GM23338 (cell line): Measurements from ENCODE around the gene INHBB. TPM values are rescaled to one million over a fixed set of nuclear protein-coding genes. Genes with fewer than 3 reads are reported as not detected.

Experiments used
- ATAC-seq: fragments of 200-7000 bp; cut with Tn5 transposase; 3 replicates; pipeline ENCODE4 v1.9.1; 2020
- DNase-seq: peaks from one replicate; pipeline ENCODE4 v3.0.0-alpha.2; 2015; ENCODE audit warnings: low spot score
- H2AFZ ChIP-seq: fragments of 200-600 bp; sonication (generic); 2 replicates; pipeline ENCODE4 v1.8.0; 2016; ENCODE audit warnings: antibody characterized with exemption, mild to moderate bottlenecking, moderate library complexity
- H3F3A ChIP-seq: fragments of 200-600 bp; sonication (generic); replicated peaks from 2 replicates; pipeline ENCODE4 v1.8.0; 2017; ENCODE audit warnings: antibody characterized with exemption, mixed run types, low read depth
- H3K27ac ChIP-seq: fragments of 200-600 bp; sonication (generic); 2 replicates; pipeline ENCODE4 v1.6.1; 2016; ENCODE audit warnings: low read depth
- H3K27me3 ChIP-seq: fragments of 200-600 bp; sonication (generic); 2 replicates; pipeline ENCODE4 v1.8.0; 2016; ENCODE audit warnings: mild to moderate bottlenecking, mixed run types, moderate library complexity; ENCODE audit not compliant: insufficient read depth
- H3K36me3 ChIP-seq: fragments of 200-600 bp; sonication (generic); 2 replicates; pipeline ENCODE4 v1.8.0; 2016; ENCODE audit warnings: mild to moderate bottlenecking; ENCODE audit not compliant: insufficient read depth
- H3K4me1 ChIP-seq: fragments of 200-600 bp; sonication (generic); 2 replicates; pipeline ENCODE4 v1.8.0; 2016; ENCODE audit warnings: mild to moderate bottlenecking, moderate library complexity; ENCODE audit not compliant: insufficient read depth
- H3K4me2 ChIP-seq: fragments of 200-600 bp; sonication (generic); 2 replicates; pipeline ENCODE4 v1.7.1; 2017; ENCODE audit warnings: mixed run types
- H3K4me3 ChIP-seq: fragments of 200-600 bp; sonication (generic); 2 replicates; pipeline ENCODE4 v1.6.1; 2016; ENCODE audit warnings: mixed run types
- H3K79me2 ChIP-seq: fragments of 200-600 bp; sonication (generic); replicated peaks from 2 replicates; pipeline ENCODE4 v1.8.0; 2017; ENCODE audit warnings: mild to moderate bottlenecking; ENCODE audit not compliant: insufficient read depth
- H3K9me2 ChIP-seq: fragments of 200-600 bp; sonication (generic); 2 replicates; pipeline ENCODE4 v1.8.0; 2017; ENCODE audit not compliant: insufficient read depth
- H4K20me1 ChIP-seq: fragments of 200-600 bp; sonication (generic); replicated peaks from 2 replicates; pipeline ENCODE4 v1.8.0; 2017; ENCODE audit warnings: mild to moderate bottlenecking; ENCODE audit not compliant: insufficient read depth
- H3K27ac Mint-ChIP-seq: 2 replicates; pipeline ENCODE4 v1.8.0; 2020; ENCODE audit warnings: inconsistent platforms, mild to moderate bottlenecking, moderate library complexity, mixed read lengths
- H3K27me3 Mint-ChIP-seq: 3 replicates; pipeline ENCODE4 v1.8.0; 2022; ENCODE audit warnings: low read depth, mild to moderate bottlenecking, moderate library complexity, mixed read lengths, inconsistent platforms; ENCODE audit not compliant: insufficient read depth, poor library complexity
- H3K36me3 Mint-ChIP-seq: 3 replicates; pipeline ENCODE4 v1.8.0; 2021; ENCODE audit warnings: low read depth, mild to moderate bottlenecking, inconsistent platforms, moderate library complexity, mixed read lengths
- H3K4me1 Mint-ChIP-seq: 3 replicates; pipeline ENCODE4 v1.8.0; 2020; ENCODE audit warnings: mild to moderate bottlenecking, inconsistent platforms, mixed read lengths
- H3K4me3 Mint-ChIP-seq: 3 replicates; pipeline ENCODE4 v1.8.0; 2021; ENCODE audit warnings: moderate library complexity, mild to moderate bottlenecking, inconsistent platforms, mixed read lengths
- H3K9me3 Mint-ChIP-seq: 3 replicates; pipeline ENCODE4 v1.8.0; 2020; ENCODE audit warnings: moderate library complexity, mild to moderate bottlenecking, inconsistent platforms, mixed read lengths
- CREB1 ChIP-seq: fragments of 250-450 bp; sonication (Bioruptor Pico); IDR thresholded peaks from 2 replicates; pipeline ENCODE4 v1.5.0; 2020; ENCODE audit warnings: low read depth, mild to moderate bottlenecking, moderate library complexity
- EZH2 ChIP-seq: fragments of 200-600 bp; sonication (generic); IDR thresholded peaks from one replicate; pipeline ENCODE4 v1.8.0; 2017; ENCODE audit warnings: antibody characterized with exemption, mild to moderate bottlenecking, low read depth; ENCODE audit not compliant: unreplicated experiment
- EZH2phosphoT487 ChIP-seq: fragments of 200-600 bp; sonication (generic); IDR thresholded peaks from one replicate; pipeline ENCODE4 v1.8.1; 2018; ENCODE audit warnings: antibody characterized with exemption; ENCODE audit not compliant: unreplicated experiment
- JUNB ChIP-seq: IDR thresholded peaks from one replicate; pipeline ENCODE4 v1.6.1; 2016; ENCODE audit warnings: antibody characterized with exemption; ENCODE audit not compliant: unreplicated experiment
- NANOG ChIP-seq: IDR thresholded peaks from 2 replicates; pipeline ENCODE4 v1.6.1; 2016; ENCODE audit warnings: antibody characterized with exemption, borderline replicate concordance
- POLR2AphosphoS5 ChIP-seq: IDR thresholded peaks from 2 replicates; pipeline ENCODE4 v1.6.1; 2016; ENCODE audit warnings: antibody characterized with exemption, low read depth
- STAT1 ChIP-seq: IDR thresholded peaks from one replicate; pipeline ENCODE4 v1.6.1; 2016; ENCODE audit warnings: antibody characterized with exemption; ENCODE audit not compliant: unreplicated experiment
- ZNF114 ChIP-seq: fragments of 250-450 bp; sonication (Bioruptor Pico); IDR thresholded peaks from 2 replicates; pipeline ENCODE4 v1.5.0; 2020; ENCODE audit warnings: mild to moderate bottlenecking, moderate library complexity
- ZNF331 ChIP-seq: fragments of 250-450 bp; sonication (Bioruptor Pico); IDR thresholded peaks from 2 replicates; pipeline ENCODE4 v1.5.0; 2020; ENCODE audit warnings: low read depth, mild to moderate bottlenecking, moderate library complexity
- polyA plus RNA-seq: library from polyadenylated mRNA; unstranded; fragments of >200 nt; fragmentation: Nextera tagmentation; extraction: Ambion mirVana; gene quantifications from 2 replicates; pipeline ENCODE4 v1.2.1, GENCODE V29; 2016
- total RNA-seq: library from RNA; depleted of rRNA; stranded (reverse); fragments of >200 nt; shearing (Covaris generic); gene quantifications from 2 replicates; pipeline ENCODE4 v1.2.3, GENCODE V29; 2014
- TF ChIP-seq, protein P1 (sequence below): fragments of 250-450 bp; sonication (Bioruptor Pico); IDR thresholded peaks from 2 replicates; pipeline ENCODE4 v1.5.0; 2020; ENCODE audit warnings: mild to moderate bottlenecking, moderate library complexity
- TF ChIP-seq, protein P2 (sequence below), 2 experiments: fragments of 200-600 bp in 1 of 2; sonication (generic) in 1 of 2; conservative IDR thresholded peaks; 2 replicates each; pipeline versions ENCODE4 v1.5.1 to v1.6.1; 2016 to 2017; ENCODE audit warnings: antibody characterized with exemption in 2 of 2, low read depth in 2 of 2, mild to moderate bottlenecking in 2 of 2, moderate library complexity in 1 of 2
- TF ChIP-seq, protein P3 (sequence below): IDR thresholded peaks from 2 replicates; pipeline ENCODE4 v1.6.1; 2016; ENCODE audit warnings: antibody characterized with exemption
- TF ChIP-seq, protein P4 (sequence below): IDR thresholded peaks from one replicate; pipeline ENCODE4 v1.6.1; 2018; ENCODE audit warnings: antibody characterized with exemption; ENCODE audit not compliant: unreplicated experiment

The INHBB gene
- total and polyA plus RNA-seq, 2 experiments from 2014 or later: 0.21 TPM; not detected in 1

DNA sequence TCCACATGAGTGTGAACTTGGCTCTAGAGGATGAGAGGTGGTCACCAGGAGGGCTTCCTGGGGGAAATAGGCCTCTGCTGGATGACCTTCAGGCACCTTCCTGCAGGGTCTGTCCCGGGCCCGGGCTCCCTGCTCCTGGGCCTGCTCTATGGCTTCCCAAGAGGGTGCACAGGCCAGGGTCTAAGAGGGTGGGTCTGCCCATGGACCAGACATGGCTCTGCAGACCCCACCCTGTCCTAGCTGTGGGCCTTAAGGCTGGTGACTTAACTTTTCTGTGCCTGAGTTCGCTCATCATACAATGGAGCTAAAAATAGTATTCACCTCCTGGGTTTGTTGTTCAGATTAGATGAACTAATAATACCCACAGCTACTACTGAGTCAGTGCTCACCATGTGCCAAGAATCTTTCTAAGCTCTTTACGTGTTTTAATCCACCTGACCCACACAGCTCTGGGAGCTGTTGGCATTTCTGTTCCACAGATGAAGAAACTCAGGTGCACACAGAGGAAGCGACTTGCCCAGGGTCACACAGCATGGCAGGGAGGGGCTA lies 14.4 kb downstream of the INHBB start:
- H3K27me3 ChIP-seq: no peaks in the 10 kb centered on the region
- no peaks in the 10 kb centered on the region for H3K4me1 ChIP-seq
- peaks cover 22% of the 10 kb centered on the region for H3K27me3 Mint-ChIP-seq
- TF ChIP-seq EZH2phosphoT487 (no peak), ZNF331 (CRISPR knock-in tag) (no peak), NANOG (no peak), EZH2 (no peak), STAT1 (no peak), CREB1 (CRISPR knock-in tag) (no peak), JUNB (no peak), POLR2AphosphoS5 (no peak), ZNF114 (CRISPR knock-in tag) (no peak)
- TF ChIP-seq, protein P1, sequence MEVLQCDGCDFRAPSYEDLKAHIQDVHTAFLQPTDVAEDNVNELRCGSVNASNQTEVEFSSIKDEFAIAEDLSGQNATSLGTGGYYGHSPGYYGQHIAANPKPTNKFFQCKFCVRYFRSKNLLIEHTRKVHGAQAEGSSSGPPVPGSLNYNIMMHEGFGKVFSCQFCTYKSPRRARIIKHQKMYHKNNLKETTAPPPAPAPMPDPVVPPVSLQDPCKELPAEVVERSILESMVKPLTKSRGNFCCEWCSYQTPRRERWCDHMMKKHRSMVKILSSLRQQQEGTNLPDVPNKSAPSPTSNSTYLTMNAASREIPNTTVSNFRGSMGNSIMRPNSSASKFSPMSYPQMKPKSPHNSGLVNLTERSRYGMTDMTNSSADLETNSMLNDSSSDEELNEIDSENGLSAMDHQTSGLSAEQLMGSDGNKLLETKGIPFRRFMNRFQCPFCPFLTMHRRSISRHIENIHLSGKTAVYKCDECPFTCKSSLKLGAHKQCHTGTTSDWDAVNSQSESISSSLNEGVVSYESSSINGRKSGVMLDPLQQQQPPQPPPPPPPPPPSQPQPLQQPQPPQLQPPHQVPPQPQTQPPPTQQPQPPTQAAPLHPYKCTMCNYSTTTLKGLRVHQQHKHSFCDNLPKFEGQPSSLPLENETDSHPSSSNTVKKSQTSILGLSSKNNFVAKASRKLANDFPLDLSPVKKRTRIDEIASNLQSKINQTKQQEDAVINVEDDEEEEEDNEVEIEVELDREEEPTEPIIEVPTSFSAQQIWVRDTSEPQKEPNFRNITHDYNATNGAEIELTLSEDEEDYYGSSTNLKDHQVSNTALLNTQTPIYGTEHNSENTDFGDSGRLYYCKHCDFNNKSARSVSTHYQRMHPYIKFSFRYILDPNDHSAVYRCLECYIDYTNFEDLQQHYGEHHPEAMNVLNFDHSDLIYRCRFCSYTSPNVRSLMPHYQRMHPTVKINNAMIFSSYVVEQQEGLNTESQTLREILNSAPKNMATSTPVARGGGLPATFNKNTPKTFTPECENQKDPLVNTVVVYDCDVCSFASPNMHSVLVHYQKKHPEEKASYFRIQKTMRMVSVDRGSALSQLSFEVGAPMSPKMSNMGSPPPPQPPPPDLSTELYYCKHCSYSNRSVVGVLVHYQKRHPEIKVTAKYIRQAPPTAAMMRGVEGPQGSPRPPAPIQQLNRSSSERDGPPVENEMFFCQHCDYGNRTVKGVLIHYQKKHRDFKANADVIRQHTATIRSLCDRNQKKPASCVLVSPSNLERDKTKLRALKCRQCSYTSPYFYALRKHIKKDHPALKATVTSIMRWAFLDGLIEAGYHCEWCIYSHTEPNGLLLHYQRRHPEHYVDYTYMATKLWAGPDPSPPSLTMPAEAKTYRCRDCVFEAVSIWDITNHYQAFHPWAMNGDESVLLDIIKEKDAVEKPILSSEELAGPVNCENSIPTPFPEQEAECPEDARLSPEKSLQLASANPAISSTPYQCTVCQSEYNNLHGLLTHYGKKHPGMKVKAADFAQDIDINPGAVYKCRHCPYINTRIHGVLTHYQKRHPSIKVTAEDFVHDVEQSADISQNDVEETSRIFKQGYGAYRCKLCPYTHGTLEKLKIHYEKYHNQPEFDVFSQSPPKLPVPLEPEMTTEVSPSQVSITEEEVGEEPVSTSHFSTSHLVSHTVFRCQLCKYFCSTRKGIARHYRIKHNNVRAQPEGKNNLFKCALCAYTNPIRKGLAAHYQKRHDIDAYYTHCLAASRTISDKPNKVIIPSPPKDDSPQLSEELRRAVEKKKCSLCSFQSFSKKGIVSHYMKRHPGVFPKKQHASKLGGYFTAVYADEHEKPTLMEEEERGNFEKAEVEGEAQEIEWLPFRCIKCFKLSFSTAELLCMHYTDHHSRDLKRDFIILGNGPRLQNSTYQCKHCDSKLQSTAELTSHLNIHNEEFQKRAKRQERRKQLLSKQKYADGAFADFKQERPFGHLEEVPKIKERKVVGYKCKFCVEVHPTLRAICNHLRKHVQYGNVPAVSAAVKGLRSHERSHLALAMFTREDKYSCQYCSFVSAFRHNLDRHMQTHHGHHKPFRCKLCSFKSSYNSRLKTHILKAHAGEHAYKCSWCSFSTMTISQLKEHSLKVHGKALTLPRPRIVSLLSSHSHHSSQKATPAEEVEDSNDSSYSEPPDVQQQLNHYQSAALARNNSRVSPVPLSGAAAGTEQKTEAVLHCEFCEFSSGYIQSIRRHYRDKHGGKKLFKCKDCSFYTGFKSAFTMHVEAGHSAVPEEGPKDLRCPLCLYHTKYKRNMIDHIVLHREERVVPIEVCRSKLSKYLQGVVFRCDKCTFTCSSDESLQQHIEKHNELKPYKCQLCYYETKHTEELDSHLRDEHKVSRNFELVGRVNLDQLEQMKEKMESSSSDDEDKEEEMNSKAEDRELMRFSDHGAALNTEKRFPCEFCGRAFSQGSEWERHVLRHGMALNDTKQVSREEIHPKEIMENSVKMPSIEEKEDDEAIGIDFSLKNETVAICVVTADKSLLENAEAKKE: no peak
- TF ChIP-seq, protein P2, sequence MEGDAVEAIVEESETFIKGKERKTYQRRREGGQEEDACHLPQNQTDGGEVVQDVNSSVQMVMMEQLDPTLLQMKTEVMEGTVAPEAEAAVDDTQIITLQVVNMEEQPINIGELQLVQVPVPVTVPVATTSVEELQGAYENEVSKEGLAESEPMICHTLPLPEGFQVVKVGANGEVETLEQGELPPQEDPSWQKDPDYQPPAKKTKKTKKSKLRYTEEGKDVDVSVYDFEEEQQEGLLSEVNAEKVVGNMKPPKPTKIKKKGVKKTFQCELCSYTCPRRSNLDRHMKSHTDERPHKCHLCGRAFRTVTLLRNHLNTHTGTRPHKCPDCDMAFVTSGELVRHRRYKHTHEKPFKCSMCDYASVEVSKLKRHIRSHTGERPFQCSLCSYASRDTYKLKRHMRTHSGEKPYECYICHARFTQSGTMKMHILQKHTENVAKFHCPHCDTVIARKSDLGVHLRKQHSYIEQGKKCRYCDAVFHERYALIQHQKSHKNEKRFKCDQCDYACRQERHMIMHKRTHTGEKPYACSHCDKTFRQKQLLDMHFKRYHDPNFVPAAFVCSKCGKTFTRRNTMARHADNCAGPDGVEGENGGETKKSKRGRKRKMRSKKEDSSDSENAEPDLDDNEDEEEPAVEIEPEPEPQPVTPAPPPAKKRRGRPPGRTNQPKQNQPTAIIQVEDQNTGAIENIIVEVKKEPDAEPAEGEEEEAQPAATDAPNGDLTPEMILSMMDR (conservative IDR thresholded peaks at IDR 0.05; ENCODE audit: low read depth in 2 of 2): no peak
- TF ChIP-seq, protein P3, sequence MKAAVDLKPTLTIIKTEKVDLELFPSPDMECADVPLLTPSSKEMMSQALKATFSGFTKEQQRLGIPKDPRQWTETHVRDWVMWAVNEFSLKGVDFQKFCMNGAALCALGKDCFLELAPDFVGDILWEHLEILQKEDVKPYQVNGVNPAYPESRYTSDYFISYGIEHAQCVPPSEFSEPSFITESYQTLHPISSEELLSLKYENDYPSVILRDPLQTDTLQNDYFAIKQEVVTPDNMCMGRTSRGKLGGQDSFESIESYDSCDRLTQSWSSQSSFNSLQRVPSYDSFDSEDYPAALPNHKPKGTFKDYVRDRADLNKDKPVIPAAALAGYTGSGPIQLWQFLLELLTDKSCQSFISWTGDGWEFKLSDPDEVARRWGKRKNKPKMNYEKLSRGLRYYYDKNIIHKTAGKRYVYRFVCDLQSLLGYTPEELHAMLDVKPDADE: no peak
- TF ChIP-seq, protein P4, sequence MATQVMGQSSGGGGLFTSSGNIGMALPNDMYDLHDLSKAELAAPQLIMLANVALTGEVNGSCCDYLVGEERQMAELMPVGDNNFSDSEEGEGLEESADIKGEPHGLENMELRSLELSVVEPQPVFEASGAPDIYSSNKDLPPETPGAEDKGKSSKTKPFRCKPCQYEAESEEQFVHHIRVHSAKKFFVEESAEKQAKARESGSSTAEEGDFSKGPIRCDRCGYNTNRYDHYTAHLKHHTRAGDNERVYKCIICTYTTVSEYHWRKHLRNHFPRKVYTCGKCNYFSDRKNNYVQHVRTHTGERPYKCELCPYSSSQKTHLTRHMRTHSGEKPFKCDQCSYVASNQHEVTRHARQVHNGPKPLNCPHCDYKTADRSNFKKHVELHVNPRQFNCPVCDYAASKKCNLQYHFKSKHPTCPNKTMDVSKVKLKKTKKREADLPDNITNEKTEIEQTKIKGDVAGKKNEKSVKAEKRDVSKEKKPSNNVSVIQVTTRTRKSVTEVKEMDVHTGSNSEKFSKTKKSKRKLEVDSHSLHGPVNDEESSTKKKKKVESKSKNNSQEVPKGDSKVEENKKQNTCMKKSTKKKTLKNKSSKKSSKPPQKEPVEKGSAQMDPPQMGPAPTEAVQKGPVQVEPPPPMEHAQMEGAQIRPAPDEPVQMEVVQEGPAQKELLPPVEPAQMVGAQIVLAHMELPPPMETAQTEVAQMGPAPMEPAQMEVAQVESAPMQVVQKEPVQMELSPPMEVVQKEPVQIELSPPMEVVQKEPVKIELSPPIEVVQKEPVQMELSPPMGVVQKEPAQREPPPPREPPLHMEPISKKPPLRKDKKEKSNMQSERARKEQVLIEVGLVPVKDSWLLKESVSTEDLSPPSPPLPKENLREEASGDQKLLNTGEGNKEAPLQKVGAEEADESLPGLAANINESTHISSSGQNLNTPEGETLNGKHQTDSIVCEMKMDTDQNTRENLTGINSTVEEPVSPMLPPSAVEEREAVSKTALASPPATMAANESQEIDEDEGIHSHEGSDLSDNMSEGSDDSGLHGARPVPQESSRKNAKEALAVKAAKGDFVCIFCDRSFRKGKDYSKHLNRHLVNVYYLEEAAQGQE: no peak
- DNase-seq (no peak), ATAC-seq (no peak)
- H3K9me2 ChIP-seq: no peaks in the 10 kb centered on the region
- no peak overlapping the region for H3K4me2 ChIP-seq
- H3K4me1 Mint-ChIP-seq: peaks cover 23% of the 10 kb centered on the region
- H3K27ac ChIP-seq: no peak overlapping the region
- no peaks in the 10 kb centered on the region for H3K36me3 Mint-ChIP-seq
- no peak overlapping the region for H3K4me3 Mint-ChIP-seq
- H3K79me2 ChIP-seq: no peaks in the 10 kb centered on the region
- no peaks in the 10 kb centered on the region for H4K20me1 ChIP-seq
- no peak overlapping the region for H2AFZ ChIP-seq
- H3F3A ChIP-seq: no peaks in the 10 kb centered on the region
- H3K9me3 Mint-ChIP-seq: no peaks in the 10 kb centered on the region
- no peak overlapping the region for H3K4me3 ChIP-seq
- H3K27ac Mint-ChIP-seq: no peak overlapping the region
- H3K36me3 ChIP-seq: no peaks in the 10 kb centered on the region
